H9 (cell line): Measurements from ENCODE around the gene SKIC3. TPM values are rescaled to one million over a fixed set of nuclear protein-coding genes. Genes with fewer than 3 reads are reported as not detected.

ENCODE experiments used
- DNase-seq: peaks from one replicate; pipeline ENCODE4 v3.0.0-alpha.2; 2017
- H2AFZ ChIP-seq: one replicate; pipeline ENCODE4 v1.6.1; 2013; ENCODE audit warnings: mild to moderate bottlenecking, low read length, control low read depth, moderate library complexity
- H2AK5ac ChIP-seq: 2 replicates; pipeline ENCODE4 v1.6.1; 2013; ENCODE audit warnings: low read length, control low read depth, mixed read lengths; ENCODE audit not compliant: insufficient read length
- H2BK120ac ChIP-seq: one replicate; pipeline ENCODE4 v1.6.1; 2013; ENCODE audit warnings: low read depth, mild to moderate bottlenecking, low read length, control low read depth, inconsistent platforms; ENCODE audit not compliant: poor library complexity, severe bottlenecking
- H2BK12ac ChIP-seq: 2 replicates; pipeline ENCODE4 v1.6.1; 2013; ENCODE audit warnings: low read length, control low read depth, mixed read lengths, low read depth; ENCODE audit not compliant: insufficient read length
- H2BK15ac ChIP-seq: 2 replicates; pipeline ENCODE4 v1.6.1; 2013; ENCODE audit warnings: low read depth, low read length, control low read depth
- H2BK20ac ChIP-seq: one replicate; pipeline ENCODE4 v1.6.1; 2013; ENCODE audit warnings: low read depth, mild to moderate bottlenecking, low read length, control low read depth, inconsistent platforms; ENCODE audit not compliant: poor library complexity, severe bottlenecking
- H2BK5ac ChIP-seq: 2 replicates; pipeline ENCODE4 v1.6.1; 2013; ENCODE audit warnings: low read length, control low read depth, mixed read lengths; ENCODE audit not compliant: insufficient read length
- H3K14ac ChIP-seq: 2 replicates; pipeline ENCODE4 v1.6.1; 2013; ENCODE audit warnings: low read length, control low read depth; ENCODE audit not compliant: insufficient read depth
- H3K18ac ChIP-seq: 2 replicates; pipeline ENCODE4 v1.6.1; 2013; ENCODE audit warnings: low read depth, mild to moderate bottlenecking, mixed read lengths, low read length, control low read depth; ENCODE audit not compliant: insufficient read length
- H3K23ac ChIP-seq: 2 replicates; pipeline ENCODE4 v1.6.1; 2013; ENCODE audit warnings: low read length, control low read depth, mixed read lengths, low read depth; ENCODE audit not compliant: insufficient read length
- H3K23me2 ChIP-seq: 2 replicates; pipeline ENCODE4 v1.6.1; 2013; ENCODE audit warnings: low read depth, mild to moderate bottlenecking, mixed read lengths, low read length, control low read depth; ENCODE audit not compliant: insufficient read length, poor library complexity, severe bottlenecking
- H3K27ac ChIP-seq: 2 replicates; pipeline ENCODE4 v1.5.1; 2013; ENCODE audit warnings: low read length, control low read depth, mixed read lengths, low read depth; ENCODE audit not compliant: insufficient read length
- H3K27me3 ChIP-seq: 2 replicates; pipeline ENCODE4 v1.6.1; 2013; ENCODE audit warnings: low read length, control low read depth, inconsistent platforms; ENCODE audit not compliant: insufficient read depth
- H3K4ac ChIP-seq: 2 replicates; pipeline ENCODE4 v1.6.1; 2013; ENCODE audit warnings: low read depth, mild to moderate bottlenecking, control low read depth, inconsistent platforms, low read length, moderate library complexity
- H3K4me1 ChIP-seq: 2 replicates; pipeline ENCODE4 v1.6.1; 2013; ENCODE audit warnings: low read length, control low read depth, inconsistent platforms; ENCODE audit not compliant: insufficient read depth
- H3K4me2 ChIP-seq: 2 replicates; pipeline ENCODE4 v1.6.1; 2013; ENCODE audit warnings: low read length, control low read depth, mixed read lengths; ENCODE audit not compliant: insufficient read length, insufficient read depth
- H3K56ac ChIP-seq: 2 replicates; pipeline ENCODE4 v1.6.1; 2013; ENCODE audit warnings: low read depth, mild to moderate bottlenecking, mixed read lengths, low read length, control low read depth; ENCODE audit not compliant: insufficient read length
- H3K79me1 ChIP-seq: 2 replicates; pipeline ENCODE4 v1.6.1; 2013; ENCODE audit warnings: low read depth, mild to moderate bottlenecking, moderate library complexity, low read length, control low read depth, inconsistent platforms; ENCODE audit not compliant: insufficient read depth, poor library complexity, severe bottlenecking
- H3K79me2 ChIP-seq: 2 replicates; pipeline ENCODE4 v1.6.1; 2013; ENCODE audit warnings: low read length, control low read depth, inconsistent platforms; ENCODE audit not compliant: insufficient read depth
- H3K9ac ChIP-seq: 2 replicates; pipeline ENCODE4 v1.6.1; 2013; ENCODE audit warnings: low read length, control low read depth, mixed read lengths; ENCODE audit not compliant: insufficient read length; ENCODE audit errors: extremely low read depth
- H3K9me3 ChIP-seq: one replicate; pipeline ENCODE4 v1.6.1; 2013; ENCODE audit warnings: low read depth, low read length, inconsistent platforms; ENCODE audit not compliant: control insufficient read depth
- H3T11ph ChIP-seq: one replicate; pipeline ENCODE4 v1.6.1; 2013; ENCODE audit warnings: mild to moderate bottlenecking, low read length, control low read depth, inconsistent platforms
- H4K20me1 ChIP-seq: one replicate; pipeline ENCODE4 v1.6.1; 2013; ENCODE audit not compliant: control insufficient read depth, insufficient read length, insufficient read depth
- H4K5ac ChIP-seq: 2 replicates; pipeline ENCODE4 v1.6.1; 2013; ENCODE audit warnings: low read depth, mild to moderate bottlenecking, mixed read lengths, low read length, control low read depth; ENCODE audit not compliant: insufficient read length
- H4K8ac ChIP-seq: replicated peaks from 2 replicates; pipeline ENCODE4 v1.6.1; 2013; ENCODE audit warnings: low read length, control low read depth, mixed read lengths, low read depth; ENCODE audit not compliant: insufficient read length
- H4K91ac ChIP-seq: 2 replicates; pipeline ENCODE4 v1.6.1; 2013; ENCODE audit warnings: low read depth, mild to moderate bottlenecking, moderate library complexity, mixed read lengths, low read length, control low read depth; ENCODE audit not compliant: insufficient read length
- H3K27ac Mint-ChIP-seq, 3 experiments: 2 replicates in 2 of 3; 3 replicates in 1 of 3; pipeline ENCODE4 v1.8.0; 2020 to 2021; ENCODE audit warnings: mixed read lengths in 3 of 3, mild to moderate bottlenecking in 1 of 3, moderate library complexity in 1 of 3
- H3K27me3 Mint-ChIP-seq: 2 replicates; pipeline ENCODE4 v1.8.0; 2021; ENCODE audit warnings: low read depth, mild to moderate bottlenecking, moderate library complexity, mixed read lengths
- H3K36me3 Mint-ChIP-seq, 3 experiments: 2 replicates in 2 of 3; 3 replicates in 1 of 3; pipeline ENCODE4 v1.8.0; 2020 to 2021; ENCODE audit warnings: low read depth in 3 of 3, mixed read lengths in 3 of 3; ENCODE audit not compliant: insufficient read depth in 1 of 3
- H3K4me1 Mint-ChIP-seq, 2 experiments: 2 replicates each; pipeline ENCODE4 v1.8.0; 2020; ENCODE audit warnings: mixed read lengths in 2 of 2
- H3K4me3 Mint-ChIP-seq, 2 experiments: 2 replicates in 1 of 2; 3 replicates in 1 of 2; pipeline ENCODE4 v1.8.0; 2020 to 2021; ENCODE audit warnings: mild to moderate bottlenecking in 2 of 2, mixed read lengths in 2 of 2, moderate library complexity in 1 of 2
- H3K9me3 Mint-ChIP-seq, 2 experiments: 2 replicates in 1 of 2; 3 replicates in 1 of 2; pipeline ENCODE4 v1.8.0; 2020; ENCODE audit warnings: mild to moderate bottlenecking in 2 of 2, mixed read lengths in 2 of 2, moderate library complexity in 1 of 2
- WGBS: extraction: QIAGEN DNeasy Blood & Tissue Kit; methylation state at CpG from one replicate; pipeline ENCODE4 v1.1.7; 2013; ENCODE audit warnings: missing lambda C conversion rate, low lambda C conversion rate, mixed read lengths; ENCODE audit not compliant: insufficient read length; ENCODE audit errors: extremely low coverage; 5-methylcytosine and 5-hydroxymethylcytosine counted together
- total RNA-seq: library from RNA; stranded (reverse); gene quantifications from 2 replicates; pipeline ENCODE4 v1.2.1, GENCODE V29; 2021
- TF ChIP-seq, protein P1 (sequence below): fragments of 200-600 bp; sonication (generic); conservative IDR thresholded peaks from 3 replicates; pipeline ENCODE4 v1.8.0; 2021; ENCODE audit warnings: antibody characterized with exemption, mild to moderate bottlenecking

SKIC3 gene
- total RNA-seq, 1 experiment from 2014 or later, result 64.7 TPM

GRCh38 chr5:95519681-95520080 lies 35.1 kb downstream of the SKIC3 start:
- Histone ChIP-seq H2BK20ac (no peak overlapping the region), H4K91ac (no peak overlapping the region), H3K56ac (no peak overlapping the region), H4K5ac (no peak overlapping the region), H4K20me1 (no peaks in the 10 kb centered on the region), H3K79me2 (no peaks in the 10 kb centered on the region), H3K18ac (no peak overlapping the region), H3K14ac (no peak overlapping the region), H3K79me1 (no peaks in the 10 kb centered on the region), H3K23ac (no peak overlapping the region), H3K23me2 (no peaks in the 10 kb centered on the region), H3K9me3 (no peaks in the 10 kb centered on the region), H3K4me1 (no peaks in the 10 kb centered on the region), H3K27me3 (no peaks in the 10 kb centered on the region), H2AFZ (no peak overlapping the region), H2AK5ac (no peak overlapping the region), H2BK15ac (no peak overlapping the region), H3K4ac (no peak overlapping the region), H3K27ac (no peak overlapping the region), H2BK5ac (no peak overlapping the region), H3T11ph (no peak overlapping the region), H2BK120ac (no peak overlapping the region), H3K9ac (no peak overlapping the region), H3K4me2 (no peak overlapping the region), H2BK12ac (no peak overlapping the region), H4K8ac (no peak overlapping the region)
- H3K4me3 Mint-ChIP-seq, result no peak overlapping the region
- no peaks in the 10 kb centered on the region for H3K4me1 Mint-ChIP-seq
- no CpG with 5 or more reads among the region's 1 CpG for WGBS
- H3K27ac Mint-ChIP-seq, result no peak overlapping the region
- no peaks in the 10 kb centered on the region for H3K9me3 Mint-ChIP-seq
- H3K36me3 Mint-ChIP-seq, result peaks cover 12 to 40% (median 39%) of the 10 kb centered on the region in 3 experiments; a peak in 6 of 7 replicates
- no peak for DNase-seq
- no peaks in the 10 kb centered on the region for H3K27me3 Mint-ChIP-seq
- TF ChIP-seq, protein P1, sequence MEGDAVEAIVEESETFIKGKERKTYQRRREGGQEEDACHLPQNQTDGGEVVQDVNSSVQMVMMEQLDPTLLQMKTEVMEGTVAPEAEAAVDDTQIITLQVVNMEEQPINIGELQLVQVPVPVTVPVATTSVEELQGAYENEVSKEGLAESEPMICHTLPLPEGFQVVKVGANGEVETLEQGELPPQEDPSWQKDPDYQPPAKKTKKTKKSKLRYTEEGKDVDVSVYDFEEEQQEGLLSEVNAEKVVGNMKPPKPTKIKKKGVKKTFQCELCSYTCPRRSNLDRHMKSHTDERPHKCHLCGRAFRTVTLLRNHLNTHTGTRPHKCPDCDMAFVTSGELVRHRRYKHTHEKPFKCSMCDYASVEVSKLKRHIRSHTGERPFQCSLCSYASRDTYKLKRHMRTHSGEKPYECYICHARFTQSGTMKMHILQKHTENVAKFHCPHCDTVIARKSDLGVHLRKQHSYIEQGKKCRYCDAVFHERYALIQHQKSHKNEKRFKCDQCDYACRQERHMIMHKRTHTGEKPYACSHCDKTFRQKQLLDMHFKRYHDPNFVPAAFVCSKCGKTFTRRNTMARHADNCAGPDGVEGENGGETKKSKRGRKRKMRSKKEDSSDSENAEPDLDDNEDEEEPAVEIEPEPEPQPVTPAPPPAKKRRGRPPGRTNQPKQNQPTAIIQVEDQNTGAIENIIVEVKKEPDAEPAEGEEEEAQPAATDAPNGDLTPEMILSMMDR, result no peak
